Astrocyte (in vitro differentiated cells and primary cell): Measurements from ENCODE around the gene ACAA1. TPM values are rescaled to one million over a fixed set of nuclear protein-coding genes. Genes with fewer than 3 reads are reported as not detected.

Experiments used
- DNase-seq: peaks from one replicate; pipeline ENCODE4 v3.0.0-alpha.2; 2010; ENCODE audit warnings: low read depth
- FAIRE-seq: peaks from 2 replicates; lab custom pipeline; 2011; peaks lifted over from hg19 to GRCh38; lab: Jason Lieb, UNC
- H2AFZ ChIP-seq: 2 replicates; pipeline ENCODE4 v1.6.0; 2012; ENCODE audit warnings: low read depth, low read length, inconsistent platforms
- H3K27ac ChIP-seq: 2 replicates; pipeline ENCODE4 v1.5.1; 2011; ENCODE audit warnings: low read depth, low read length, inconsistent platforms
- H3K27me3 ChIP-seq: 2 replicates; pipeline ENCODE4 v1.6.0; 2011; ENCODE audit warnings: low read length, inconsistent platforms; ENCODE audit not compliant: insufficient read depth
- H3K36me3 ChIP-seq: 2 replicates; pipeline ENCODE4 v1.5.1; 2011; ENCODE audit warnings: low read length, inconsistent platforms; ENCODE audit not compliant: insufficient read depth
- H3K4me1 ChIP-seq: 2 replicates; pipeline ENCODE4 v1.5.1; 2011; ENCODE audit warnings: low read length, inconsistent platforms; ENCODE audit not compliant: insufficient read depth
- H3K4me2 ChIP-seq: 2 replicates; pipeline ENCODE4 v1.6.0; 2012; ENCODE audit warnings: low read length, inconsistent platforms
- H3K4me3 ChIP-seq: 2 replicates; pipeline ENCODE4 v1.5.1; 2011; ENCODE audit warnings: low read depth, mild to moderate bottlenecking, low read length, inconsistent platforms; ENCODE audit not compliant: insufficient read depth
- H3K79me2 ChIP-seq: 2 replicates; pipeline ENCODE4 v1.6.0; 2012; ENCODE audit warnings: mild to moderate bottlenecking, low read length, inconsistent platforms; ENCODE audit not compliant: insufficient read depth
- H3K9ac ChIP-seq: 2 replicates; pipeline ENCODE4 v1.6.0; 2012; ENCODE audit warnings: mild to moderate bottlenecking, low read length, inconsistent platforms
- H3K9me3 ChIP-seq: 2 replicates; pipeline ENCODE4 v1.5.1; 2012; ENCODE audit warnings: low read depth, mild to moderate bottlenecking, low read length, inconsistent platforms; ENCODE audit not compliant: insufficient read depth
- H4K20me1 ChIP-seq: 2 replicates; pipeline ENCODE4 v1.6.0; 2012; ENCODE audit warnings: low read length, inconsistent platforms; ENCODE audit not compliant: insufficient read depth
- H3K27ac Mint-ChIP-seq: one replicate; pipeline ENCODE4 v1.8.0; 2021; ENCODE audit warnings: mild to moderate bottlenecking, mixed read lengths; ENCODE audit not compliant: unreplicated experiment
- H3K27me3 Mint-ChIP-seq: one replicate; pipeline ENCODE4 v1.8.0; 2021; ENCODE audit warnings: low read depth, mixed read lengths; ENCODE audit not compliant: unreplicated experiment
- H3K36me3 Mint-ChIP-seq: one replicate; pipeline ENCODE4 v1.8.0; 2021; ENCODE audit warnings: low read depth, mixed read lengths; ENCODE audit not compliant: unreplicated experiment
- H3K4me1 Mint-ChIP-seq: one replicate; pipeline ENCODE4 v1.8.0; 2021; ENCODE audit warnings: low read depth, mixed read lengths; ENCODE audit not compliant: unreplicated experiment
- H3K4me3 Mint-ChIP-seq: one replicate; pipeline ENCODE4 v1.8.0; 2021; ENCODE audit warnings: mild to moderate bottlenecking, moderate library complexity, mixed read lengths; ENCODE audit not compliant: unreplicated experiment
- H3K9me3 Mint-ChIP-seq: one replicate; pipeline ENCODE4 v1.8.0; 2021; ENCODE audit warnings: mild to moderate bottlenecking, mixed read lengths; ENCODE audit not compliant: unreplicated experiment
- EZH2 ChIP-seq: IDR thresholded peaks from 2 replicates; pipeline ENCODE4 v1.6.1; 2012; ENCODE audit warnings: mild to moderate bottlenecking, low read length, inconsistent platforms; ENCODE audit not compliant: insufficient read depth
- total RNA-seq: library from RNA; stranded (reverse); gene quantifications from 2 replicates; pipeline ENCODE4 v1.2.1, GENCODE V29; 2021
- TF ChIP-seq, protein P1 (sequence below): IDR thresholded peaks from 2 replicates; pipeline ENCODE4 v1.5.1; 2011; ENCODE audit warnings: low read depth, mild to moderate bottlenecking, inconsistent platforms, low read length, moderate library complexity; ENCODE audit not compliant: insufficient read depth

The ACAA1 gene
- total RNA-seq, 1 donor from 2014 or later: 69.4 TPM

DNA sequence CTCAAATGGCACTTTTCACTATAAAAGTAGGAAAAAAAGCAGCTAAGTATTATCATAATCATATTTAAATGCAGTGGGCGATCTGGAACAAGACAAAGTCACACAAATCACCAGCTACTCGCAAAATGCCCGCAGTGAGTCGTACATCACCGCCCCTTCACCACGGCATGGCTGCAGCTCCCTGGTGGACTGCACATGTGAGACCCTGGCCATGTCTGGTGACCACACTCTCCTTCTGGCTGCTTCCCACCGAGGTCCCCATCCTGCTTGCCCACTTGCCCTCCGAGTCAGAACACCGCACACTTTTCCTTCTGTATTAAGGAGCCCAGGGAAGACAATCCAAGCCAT is 38.6 kb downstream of the ACAA1 start:
- Histone ChIP-seq H2AFZ (no peak overlapping the region), H3K9me3 (no peaks in the 10 kb centered on the region), H3K79me2 (no peaks in the 10 kb centered on the region), H3K4me3 (no peak overlapping the region), H3K27me3 (peaks cover 5% of the 10 kb centered on the region), H3K4me1 (no peaks in the 10 kb centered on the region), H3K36me3 (no peaks in the 10 kb centered on the region), H3K9ac (no peak overlapping the region), H3K27ac (no peak overlapping the region), H3K4me2 (no peak overlapping the region), H4K20me1 (no peaks in the 10 kb centered on the region)
- Mint-ChIP-seq H3K27ac (no peak overlapping the region), H3K4me1 (peaks cover 3% of the 10 kb centered on the region), H3K36me3 (no peaks in the 10 kb centered on the region), H3K27me3 (peaks cover 35% of the 10 kb centered on the region), H3K4me3 (no peak overlapping the region), H3K9me3 (no peaks in the 10 kb centered on the region)
- no peak for FAIRE-seq
- no peak for DNase-seq
- TF ChIP-seq, protein P1, sequence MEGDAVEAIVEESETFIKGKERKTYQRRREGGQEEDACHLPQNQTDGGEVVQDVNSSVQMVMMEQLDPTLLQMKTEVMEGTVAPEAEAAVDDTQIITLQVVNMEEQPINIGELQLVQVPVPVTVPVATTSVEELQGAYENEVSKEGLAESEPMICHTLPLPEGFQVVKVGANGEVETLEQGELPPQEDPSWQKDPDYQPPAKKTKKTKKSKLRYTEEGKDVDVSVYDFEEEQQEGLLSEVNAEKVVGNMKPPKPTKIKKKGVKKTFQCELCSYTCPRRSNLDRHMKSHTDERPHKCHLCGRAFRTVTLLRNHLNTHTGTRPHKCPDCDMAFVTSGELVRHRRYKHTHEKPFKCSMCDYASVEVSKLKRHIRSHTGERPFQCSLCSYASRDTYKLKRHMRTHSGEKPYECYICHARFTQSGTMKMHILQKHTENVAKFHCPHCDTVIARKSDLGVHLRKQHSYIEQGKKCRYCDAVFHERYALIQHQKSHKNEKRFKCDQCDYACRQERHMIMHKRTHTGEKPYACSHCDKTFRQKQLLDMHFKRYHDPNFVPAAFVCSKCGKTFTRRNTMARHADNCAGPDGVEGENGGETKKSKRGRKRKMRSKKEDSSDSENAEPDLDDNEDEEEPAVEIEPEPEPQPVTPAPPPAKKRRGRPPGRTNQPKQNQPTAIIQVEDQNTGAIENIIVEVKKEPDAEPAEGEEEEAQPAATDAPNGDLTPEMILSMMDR: no peak
- no peak for TF ChIP-seq EZH2

DNA sequence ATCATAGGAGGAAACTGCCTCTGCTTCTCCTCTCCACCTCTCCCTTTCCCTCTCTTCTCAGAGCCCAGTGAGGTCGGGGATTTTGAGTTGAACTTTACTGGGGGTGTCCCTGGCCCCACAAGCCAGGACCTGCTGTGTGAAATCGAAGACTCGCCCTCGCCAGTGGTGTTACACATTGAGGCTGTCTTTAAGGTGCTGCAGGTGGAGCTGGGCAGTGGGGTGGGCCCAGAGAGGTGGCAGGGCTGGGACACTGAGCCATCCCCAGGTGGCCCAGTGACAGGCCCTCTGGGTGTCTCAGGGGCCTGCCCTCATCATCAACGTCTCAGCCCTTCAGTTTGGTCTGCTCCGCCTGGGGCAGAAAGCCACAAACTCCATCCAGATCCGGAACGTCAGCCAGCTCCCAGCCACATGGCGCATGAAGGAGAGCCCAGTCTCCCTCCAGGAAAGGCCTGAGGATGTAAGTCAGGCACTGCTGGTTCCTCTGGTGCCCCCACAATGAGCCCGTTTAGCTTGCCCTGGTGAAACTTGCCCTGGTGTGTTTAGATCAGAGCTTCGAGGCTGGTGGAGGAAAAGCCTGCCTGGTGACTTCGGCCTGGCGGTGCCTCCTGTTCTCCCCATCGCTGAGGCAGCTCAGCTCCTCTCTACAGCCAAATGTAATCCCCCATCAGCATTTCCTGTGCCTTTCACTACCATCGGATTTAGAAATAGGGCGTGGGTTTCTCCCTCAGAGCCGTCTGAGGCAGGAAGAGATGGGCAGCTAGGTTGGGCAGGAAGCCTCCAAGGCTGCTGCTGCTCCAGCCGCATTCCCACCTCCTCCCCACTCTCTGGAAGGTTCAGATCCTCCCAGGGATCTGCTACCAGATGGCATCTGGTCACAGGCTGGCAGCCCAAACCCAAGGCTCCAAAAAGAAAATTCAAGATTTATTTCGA is 39.2 kb downstream of the ACAA1 start:
- Histone ChIP-seq H4K20me1 (no peaks in the 10 kb centered on the region), H2AFZ (no peak overlapping the region), H3K4me3 (no peak overlapping the region), H3K4me2 (no peak overlapping the region), H3K27ac (no peak overlapping the region), H3K4me1 (no peaks in the 10 kb centered on the region), H3K27me3 (peaks cover 5% of the 10 kb centered on the region), H3K9ac (no peak overlapping the region), H3K36me3 (no peaks in the 10 kb centered on the region), H3K9me3 (no peaks in the 10 kb centered on the region), H3K79me2 (no peaks in the 10 kb centered on the region)
- Mint-ChIP-seq H3K4me3 (no peak overlapping the region), H3K4me1 (peaks cover 3% of the 10 kb centered on the region), H3K27me3 (peaks cover 37% of the 10 kb centered on the region), H3K9me3 (no peaks in the 10 kb centered on the region), H3K27ac (no peak overlapping the region), H3K36me3 (no peaks in the 10 kb centered on the region)
- DNase-seq: no peak
- TF ChIP-seq EZH2: no peak
- no peak for FAIRE-seq

DNA sequence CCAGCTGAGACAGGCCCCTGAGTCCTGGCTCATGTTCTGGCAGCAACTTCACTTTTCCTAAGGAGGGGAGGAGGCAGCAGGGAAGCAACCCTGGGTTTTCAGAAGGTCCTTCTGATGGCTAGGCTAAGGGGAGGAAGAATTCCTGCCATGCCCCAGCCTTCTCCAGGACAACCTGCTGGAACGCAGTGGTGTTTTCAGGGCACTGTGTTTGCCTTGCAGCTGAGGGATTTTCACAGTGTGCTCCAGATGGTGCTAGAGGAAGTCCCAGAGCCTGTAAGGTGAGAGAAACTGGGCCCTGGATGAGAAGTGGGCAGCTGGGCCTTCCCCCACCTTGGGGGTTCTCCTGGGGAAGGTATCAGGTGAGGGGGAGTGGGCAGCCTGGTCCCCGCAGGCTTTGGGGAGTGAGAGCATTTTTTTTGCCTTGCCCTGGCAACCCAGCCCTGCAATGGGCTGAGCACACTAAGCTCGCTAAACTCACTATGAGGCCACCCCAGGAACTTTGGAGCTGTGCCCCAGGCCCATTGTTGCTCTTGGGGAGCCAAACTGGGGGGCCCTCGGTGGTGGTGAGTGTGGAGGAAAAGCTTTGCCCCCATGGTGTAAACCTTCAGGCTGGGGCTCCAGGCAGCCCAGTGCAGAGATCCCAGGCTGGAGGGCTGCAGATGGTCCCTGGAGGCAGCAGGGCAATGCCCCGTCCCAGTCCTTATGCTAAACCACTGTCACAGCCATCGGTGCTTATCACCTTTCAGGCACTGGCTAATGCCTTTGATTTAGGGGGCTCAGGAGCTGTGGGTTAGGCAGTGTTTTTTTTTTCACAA is 41.1 kb downstream of the ACAA1 start:
- Mint-ChIP-seq H3K9me3 (no peaks in the 10 kb centered on the region), H3K27me3 (peaks cover 39% of the 10 kb centered on the region), H3K36me3 (no peaks in the 10 kb centered on the region), H3K4me3 (no peak overlapping the region), H3K4me1 (peaks cover 3% of the 10 kb centered on the region), H3K27ac (no peak overlapping the region)
- DNase-seq (no peak), FAIRE-seq (no peak)
- no peak for TF ChIP-seq EZH2
- TF ChIP-seq, protein P1: no peak
- no peak overlapping the region for H3K4me3 ChIP-seq
- no peaks in the 10 kb centered on the region for H4K20me1 ChIP-seq
- no peak overlapping the region for H2AFZ ChIP-seq
- no peaks in the 10 kb centered on the region for H3K9me3 ChIP-seq
- no peak overlapping the region for H3K4me2 ChIP-seq
- no peaks in the 10 kb centered on the region for H3K79me2 ChIP-seq
- no peaks in the 10 kb centered on the region for H3K36me3 ChIP-seq
- H3K4me1 ChIP-seq: no peaks in the 10 kb centered on the region
- H3K9ac ChIP-seq: no peak overlapping the region
- no peak overlapping the region for H3K27ac ChIP-seq
- H3K27me3 ChIP-seq: peaks cover 8% of the 10 kb centered on the region
